GM23338 (cell line): Measurements from ENCODE around the gene THSD8.
A peak's percentile ranks its signal among the peaks of the same experiment; 100 is the strongest.

ENCODE experiments used
- EZH2 ChIP-seq: fragments of 200-600 bp; sonication (generic); IDR thresholded peaks from one replicate; pipeline ENCODE4 v1.8.0; 2017; ENCODE audit warnings: antibody characterized with exemption, mild to moderate bottlenecking, low read depth; ENCODE audit not compliant: unreplicated experiment
- EZH2phosphoT487 ChIP-seq: fragments of 200-600 bp; sonication (generic); IDR thresholded peaks from one replicate; pipeline ENCODE4 v1.8.1; 2018; ENCODE audit warnings: antibody characterized with exemption; ENCODE audit not compliant: unreplicated experiment
- JUNB ChIP-seq: IDR thresholded peaks from one replicate; pipeline ENCODE4 v1.6.1; 2016; ENCODE audit warnings: antibody characterized with exemption; ENCODE audit not compliant: unreplicated experiment
- POLR2AphosphoS5 ChIP-seq: IDR thresholded peaks from 2 replicates; pipeline ENCODE4 v1.6.1; 2016; ENCODE audit warnings: antibody characterized with exemption, low read depth
- TF ChIP-seq, protein P1 (sequence below), 2 experiments: fragments of 200-600 bp in 1 of 2; sonication (generic) in 1 of 2; conservative IDR thresholded peaks; 2 replicates each; pipeline versions ENCODE4 v1.5.1 to v1.6.1; 2016 to 2017; ENCODE audit warnings: antibody characterized with exemption in 2 of 2, low read depth in 2 of 2, mild to moderate bottlenecking in 2 of 2, moderate library complexity in 1 of 2
- TF ChIP-seq, protein P2 (sequence below): IDR thresholded peaks from one replicate; pipeline ENCODE4 v1.6.1; 2018; ENCODE audit warnings: antibody characterized with exemption; ENCODE audit not compliant: unreplicated experiment

DNA sequence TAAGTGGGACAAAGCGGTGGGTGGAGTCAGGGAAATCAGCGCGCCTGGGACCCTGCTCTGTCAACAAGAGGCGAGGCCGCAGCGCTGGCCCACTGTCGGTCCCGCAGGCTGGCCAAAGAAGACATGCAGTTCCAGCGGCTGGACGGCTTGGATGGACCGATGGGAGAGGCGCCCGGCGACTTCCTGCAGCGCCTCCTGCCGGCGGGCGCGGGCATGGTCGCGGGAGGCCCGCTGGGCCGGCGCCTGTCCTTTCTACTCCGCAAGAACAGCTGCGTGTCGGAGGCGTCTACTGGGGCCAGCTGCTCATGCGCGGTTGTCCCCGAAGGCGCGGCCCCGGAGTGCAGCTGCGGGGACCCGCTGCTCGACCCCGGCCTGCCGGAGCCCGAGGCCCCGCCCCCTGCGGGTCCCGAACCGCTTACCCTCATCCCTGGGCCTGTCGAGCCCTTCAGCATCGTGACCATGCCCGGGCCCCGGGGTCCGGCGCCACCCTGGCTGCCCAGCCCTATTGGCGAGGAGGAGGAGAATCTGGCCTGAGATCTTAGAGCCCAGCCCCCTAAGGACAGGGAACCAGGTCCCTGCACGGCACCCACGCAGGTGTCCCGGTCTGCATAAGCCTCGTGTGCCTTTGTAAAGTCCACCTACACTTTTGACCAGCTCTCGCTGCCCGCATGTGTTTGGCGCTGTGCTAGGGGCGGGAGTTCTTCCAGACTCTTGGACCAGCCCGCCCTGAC, 44.2 kb upstream of the THSD8 start:
- TF ChIP-seq, protein P1, sequence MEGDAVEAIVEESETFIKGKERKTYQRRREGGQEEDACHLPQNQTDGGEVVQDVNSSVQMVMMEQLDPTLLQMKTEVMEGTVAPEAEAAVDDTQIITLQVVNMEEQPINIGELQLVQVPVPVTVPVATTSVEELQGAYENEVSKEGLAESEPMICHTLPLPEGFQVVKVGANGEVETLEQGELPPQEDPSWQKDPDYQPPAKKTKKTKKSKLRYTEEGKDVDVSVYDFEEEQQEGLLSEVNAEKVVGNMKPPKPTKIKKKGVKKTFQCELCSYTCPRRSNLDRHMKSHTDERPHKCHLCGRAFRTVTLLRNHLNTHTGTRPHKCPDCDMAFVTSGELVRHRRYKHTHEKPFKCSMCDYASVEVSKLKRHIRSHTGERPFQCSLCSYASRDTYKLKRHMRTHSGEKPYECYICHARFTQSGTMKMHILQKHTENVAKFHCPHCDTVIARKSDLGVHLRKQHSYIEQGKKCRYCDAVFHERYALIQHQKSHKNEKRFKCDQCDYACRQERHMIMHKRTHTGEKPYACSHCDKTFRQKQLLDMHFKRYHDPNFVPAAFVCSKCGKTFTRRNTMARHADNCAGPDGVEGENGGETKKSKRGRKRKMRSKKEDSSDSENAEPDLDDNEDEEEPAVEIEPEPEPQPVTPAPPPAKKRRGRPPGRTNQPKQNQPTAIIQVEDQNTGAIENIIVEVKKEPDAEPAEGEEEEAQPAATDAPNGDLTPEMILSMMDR (conservative IDR thresholded peaks at IDR 0.05; ENCODE audit: low read depth in 2 of 2), result peak; percentile 78 to 94
- TF ChIP-seq POLR2AphosphoS5 (no peak; the same call in 1 of the 2 replicates), EZH2 (no peak), EZH2phosphoT487 (no peak), JUNB (no peak)
- TF ChIP-seq, protein P2, sequence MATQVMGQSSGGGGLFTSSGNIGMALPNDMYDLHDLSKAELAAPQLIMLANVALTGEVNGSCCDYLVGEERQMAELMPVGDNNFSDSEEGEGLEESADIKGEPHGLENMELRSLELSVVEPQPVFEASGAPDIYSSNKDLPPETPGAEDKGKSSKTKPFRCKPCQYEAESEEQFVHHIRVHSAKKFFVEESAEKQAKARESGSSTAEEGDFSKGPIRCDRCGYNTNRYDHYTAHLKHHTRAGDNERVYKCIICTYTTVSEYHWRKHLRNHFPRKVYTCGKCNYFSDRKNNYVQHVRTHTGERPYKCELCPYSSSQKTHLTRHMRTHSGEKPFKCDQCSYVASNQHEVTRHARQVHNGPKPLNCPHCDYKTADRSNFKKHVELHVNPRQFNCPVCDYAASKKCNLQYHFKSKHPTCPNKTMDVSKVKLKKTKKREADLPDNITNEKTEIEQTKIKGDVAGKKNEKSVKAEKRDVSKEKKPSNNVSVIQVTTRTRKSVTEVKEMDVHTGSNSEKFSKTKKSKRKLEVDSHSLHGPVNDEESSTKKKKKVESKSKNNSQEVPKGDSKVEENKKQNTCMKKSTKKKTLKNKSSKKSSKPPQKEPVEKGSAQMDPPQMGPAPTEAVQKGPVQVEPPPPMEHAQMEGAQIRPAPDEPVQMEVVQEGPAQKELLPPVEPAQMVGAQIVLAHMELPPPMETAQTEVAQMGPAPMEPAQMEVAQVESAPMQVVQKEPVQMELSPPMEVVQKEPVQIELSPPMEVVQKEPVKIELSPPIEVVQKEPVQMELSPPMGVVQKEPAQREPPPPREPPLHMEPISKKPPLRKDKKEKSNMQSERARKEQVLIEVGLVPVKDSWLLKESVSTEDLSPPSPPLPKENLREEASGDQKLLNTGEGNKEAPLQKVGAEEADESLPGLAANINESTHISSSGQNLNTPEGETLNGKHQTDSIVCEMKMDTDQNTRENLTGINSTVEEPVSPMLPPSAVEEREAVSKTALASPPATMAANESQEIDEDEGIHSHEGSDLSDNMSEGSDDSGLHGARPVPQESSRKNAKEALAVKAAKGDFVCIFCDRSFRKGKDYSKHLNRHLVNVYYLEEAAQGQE, result no peak
